HG02588 (cell line): ENCODE measurements around the gene GAS7.
"Not testable (repeated sequence)": the region's sequence is repeated elsewhere in the genome, so short reads cannot be mapped to it uniquely, and the experiment has no call there.

Experiments used
- ATAC-seq: cut with Tn5 transposase; IDR thresholded peaks from one replicate; pipeline ENCODE4 v1.9.1; 2021; ENCODE audit warnings: mild to moderate bottlenecking, moderate library complexity; ENCODE audit not compliant: unreplicated experiment

Gene GAS7

GRCh38 chr17:10115536-10115932, 82.9 kb downstream of the GAS7 start:
- no peak for ATAC-seq

DNA sequence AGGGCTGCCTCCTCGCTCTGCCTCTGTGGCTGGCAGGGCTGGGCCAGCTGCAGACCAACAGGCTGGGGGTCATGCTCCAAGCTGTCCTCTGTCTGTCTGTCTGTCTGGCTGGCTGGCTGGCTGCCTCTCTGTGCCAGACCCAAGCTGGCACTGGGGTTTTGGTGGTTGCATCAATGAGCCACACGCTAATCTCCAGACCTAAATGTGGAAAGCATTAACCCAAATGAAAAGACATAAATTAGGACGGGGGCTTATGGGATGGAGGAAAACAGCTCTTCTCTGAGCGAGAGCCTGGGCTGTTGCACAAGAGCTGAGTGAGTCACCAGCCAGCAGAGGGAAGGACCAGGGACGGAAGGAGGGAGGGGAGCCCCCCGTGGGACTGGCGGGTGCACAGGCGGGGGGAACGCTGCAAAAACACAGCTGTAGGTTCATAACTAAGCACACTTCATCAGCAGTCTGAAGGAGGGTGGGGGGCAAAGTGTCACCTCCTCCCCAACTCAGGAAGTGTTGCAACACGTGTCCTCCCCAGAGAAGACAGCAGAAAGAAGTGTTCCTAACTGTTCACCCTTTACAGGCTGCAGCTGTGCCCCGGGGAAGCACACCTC, 83.4 kb downstream of the GAS7 start:
- peak; percentile 38 for ATAC-seq

GRCh38 chr17:10112962-10113361, 85.4 kb downstream of the GAS7 start:
- no peak for ATAC-seq

GRCh38 chr17:10111907-10112452, 86.4 kb downstream of the GAS7 start:
- no peak for ATAC-seq

GRCh38 chr17:10109146-10109545, 89.3 kb downstream of the GAS7 start:
- no peak for ATAC-seq

- no peak for ATAC-seq
These were observed 90.9 kb downstream of the GAS7 start for GRCh38 chr17:10107316-10108165.

GRCh38 chr17:10106067-10106466, 92.3 kb downstream of the GAS7 start:
- ATAC-seq = no peak

DNA sequence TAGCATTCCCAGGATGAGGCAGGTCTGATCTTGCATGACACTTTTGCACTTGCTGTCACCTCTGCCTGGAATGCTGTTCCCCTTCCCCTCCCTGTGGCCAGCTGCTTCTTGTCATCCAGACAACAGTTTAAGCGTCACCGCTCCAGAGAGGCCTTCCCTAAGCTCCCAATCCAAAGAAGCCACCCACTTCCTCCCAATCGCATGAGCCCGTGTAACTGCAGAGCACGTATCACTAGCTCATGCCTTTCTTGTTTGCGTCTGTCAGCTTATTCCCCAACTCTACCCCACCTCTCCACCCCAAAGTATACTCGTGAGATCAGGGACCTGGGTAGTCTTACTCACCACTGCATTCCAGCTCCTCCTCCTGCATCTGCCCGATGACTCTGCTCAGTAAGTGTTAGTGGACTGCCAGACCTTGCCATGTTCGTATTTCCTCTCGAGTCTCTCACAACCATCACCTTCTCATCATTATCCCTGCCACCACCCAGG, 92.8 kb downstream of the GAS7 start:
- no peak for ATAC-seq

DNA sequence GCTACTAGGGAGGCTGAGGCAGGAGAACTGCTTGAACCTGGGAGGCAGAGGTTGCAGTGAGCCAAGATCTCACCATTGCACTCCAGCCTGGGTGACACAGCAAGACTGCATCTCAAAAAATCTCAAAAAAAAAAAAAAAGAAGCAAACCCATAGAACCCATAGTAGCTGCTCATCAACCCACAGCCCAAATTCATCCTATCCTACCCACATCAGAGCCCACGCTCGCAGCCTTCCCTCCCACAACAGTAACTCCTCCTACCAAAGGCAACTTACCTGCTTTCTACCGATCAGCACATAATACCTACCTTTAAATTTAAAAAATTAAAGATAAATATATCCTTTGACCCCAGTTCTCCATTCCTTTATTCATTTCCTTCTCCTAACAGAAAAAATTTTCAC, 94.7 kb downstream of the GAS7 start:
- no peak for ATAC-seq

- ATAC-seq = no peak
These were observed 95.6 kb downstream of the GAS7 start for GRCh38 chr17:10102817-10103216.

DNA sequence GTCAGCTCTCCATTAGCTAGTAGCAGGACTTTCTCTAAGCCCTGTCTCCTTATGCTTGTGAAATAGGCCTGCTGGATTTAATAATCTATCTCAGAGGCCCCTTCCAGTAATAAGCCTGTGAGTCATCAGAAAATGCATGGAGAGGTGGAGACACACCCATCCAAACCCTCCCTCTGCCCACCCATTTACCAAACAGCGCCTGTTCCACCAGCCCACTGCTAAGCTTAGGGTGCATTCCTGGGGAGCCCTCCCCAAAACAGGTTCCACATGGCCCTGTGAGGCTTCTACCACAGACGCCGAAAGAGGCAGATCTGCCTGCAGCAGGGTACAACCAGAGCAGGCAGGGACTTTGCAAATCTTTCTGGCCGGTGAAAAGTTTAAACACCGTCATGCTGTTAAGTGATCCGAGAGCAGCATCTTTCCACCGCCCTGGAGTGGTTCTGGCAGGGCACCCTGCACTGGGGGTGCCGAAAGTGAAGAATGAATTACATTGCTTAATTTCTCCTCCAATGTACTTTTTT, 99.3 kb downstream of the GAS7 start:
- no peak for ATAC-seq

DNA sequence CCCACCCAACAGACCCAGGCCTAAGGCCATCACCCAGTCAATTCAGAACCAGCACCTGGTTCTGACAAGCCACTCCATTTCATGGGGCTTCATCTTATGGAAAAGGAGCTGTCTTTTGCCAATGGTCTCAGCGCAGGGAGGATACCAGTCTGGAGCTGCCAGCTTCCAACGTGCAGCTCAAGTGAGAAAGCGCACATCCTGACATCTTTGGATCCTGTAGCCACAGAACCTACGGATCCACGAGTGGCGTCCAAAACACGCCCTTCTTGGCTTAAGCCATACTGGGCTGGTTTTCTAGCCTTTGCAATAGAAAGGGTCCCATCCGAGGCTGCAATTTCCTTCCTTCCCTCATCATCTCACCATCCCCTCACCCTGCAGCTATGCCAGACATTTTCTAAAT, 101.8 kb downstream of the GAS7 start:
- ATAC-seq = no peak

DNA sequence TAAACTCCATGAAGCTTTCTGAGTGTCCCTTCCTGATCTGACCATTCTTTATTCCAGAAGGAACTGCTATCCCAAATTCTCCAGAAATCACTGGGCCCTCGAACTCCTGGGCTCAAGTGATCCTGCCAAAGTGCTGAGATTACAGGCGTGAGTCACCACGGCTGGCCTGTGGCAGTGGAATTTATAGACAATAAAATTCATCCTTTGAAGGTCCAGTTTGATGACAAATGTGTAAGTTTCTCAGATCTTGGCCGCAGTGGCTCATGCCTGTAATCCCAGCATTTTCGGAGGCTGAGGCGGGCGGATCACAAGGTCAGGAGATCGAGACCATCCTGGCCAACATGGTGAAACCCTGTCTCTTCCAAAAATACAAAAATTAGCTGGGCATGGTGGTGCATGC, 103.1 kb downstream of the GAS7 start:
- ATAC-seq = not testable (repeated sequence)

DNA sequence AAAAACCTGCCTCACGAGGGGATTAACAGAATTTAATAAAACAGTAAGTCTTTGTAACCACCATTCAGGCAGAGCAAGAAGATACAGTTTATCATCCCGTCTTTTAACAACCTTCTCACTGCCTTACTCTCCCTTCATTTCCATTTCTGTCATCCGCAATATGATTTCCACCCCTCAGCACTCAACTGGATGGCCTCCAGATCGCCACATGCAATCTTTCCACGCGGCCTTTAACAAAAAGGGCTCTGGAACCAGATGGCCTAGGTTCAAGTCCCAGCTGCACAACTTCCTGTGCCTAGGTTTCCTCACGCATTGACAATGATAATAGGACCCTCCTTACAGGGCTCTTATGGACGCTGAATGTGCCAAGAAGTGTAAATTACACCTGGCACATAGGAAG, 103.6 kb downstream of the GAS7 start:
- ATAC-seq = no peak

GRCh38 chr17:10092595-10092994, 105.8 kb downstream of the GAS7 start:
- no peak for ATAC-seq

- no peak for ATAC-seq
These were observed 107.4 kb downstream of the GAS7 start for GRCh38 chr17:10091046-10091445.

DNA sequence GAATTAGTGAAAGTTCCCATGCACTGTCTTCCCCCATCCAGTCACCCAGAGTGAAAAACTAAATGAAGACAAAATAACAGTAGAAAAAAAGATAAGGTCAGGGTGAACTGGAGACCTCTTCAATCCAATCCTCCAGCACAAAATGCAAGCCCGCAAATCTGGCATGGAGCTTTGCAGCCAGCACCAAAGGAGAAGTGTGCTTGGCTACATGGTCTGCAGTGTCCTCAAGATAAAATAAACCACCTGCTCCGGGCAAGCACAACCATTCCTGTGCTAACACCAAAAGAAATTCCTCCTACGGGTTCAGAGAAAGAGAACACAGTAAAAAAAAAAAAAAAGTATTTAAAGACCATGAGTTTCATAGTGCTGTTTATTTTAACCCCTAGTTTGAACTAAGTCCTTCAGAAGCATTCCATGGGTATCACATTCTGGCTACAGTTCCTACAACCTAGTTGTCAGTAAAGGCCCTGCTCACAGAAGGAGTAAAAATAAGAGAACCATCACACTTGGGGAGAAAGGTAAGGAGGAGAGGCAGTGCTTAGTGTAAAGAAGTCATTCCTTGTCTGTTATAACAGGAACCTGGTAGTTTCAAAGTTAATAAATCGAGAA, 109.1 kb downstream of the GAS7 start:
- ATAC-seq = no peak

GRCh38 chr17:10088444-10088843, 110.0 kb downstream of the GAS7 start:
- ATAC-seq = no peak

DNA sequence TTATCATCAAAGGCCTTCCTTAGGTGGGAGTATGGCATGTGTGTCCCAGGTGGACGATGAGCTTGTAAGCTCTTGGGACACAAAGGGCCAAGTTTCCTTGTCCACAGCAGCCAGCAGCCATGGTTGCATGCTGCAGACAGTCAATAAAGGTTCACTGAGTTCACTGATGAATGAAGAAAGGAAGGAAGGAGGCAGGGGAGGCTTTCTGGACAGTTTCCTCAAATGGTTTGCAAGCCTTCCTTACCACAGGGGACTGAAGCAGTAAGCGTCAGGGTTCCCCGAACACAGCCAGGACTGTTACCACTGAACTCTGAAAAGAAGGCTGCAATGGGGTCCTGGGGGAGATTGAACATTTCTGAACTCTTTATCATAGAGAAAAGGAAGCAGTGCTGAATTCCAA, 111.1 kb downstream of the GAS7 start:
- no peak for ATAC-seq

- ATAC-seq = no peak
These were observed 114.5 kb downstream of the GAS7 start for GRCh38 chr17:10083864-10084263.

GRCh38 chr17:10082795-10083194, 115.6 kb downstream of the GAS7 start:
- ATAC-seq = no peak
